Loucy (cell line): ENCODE data around the gene CWC22.

Source experiments
- H2AFZ ChIP-seq: fragments of 200-600 bp; sonication (generic); 2 replicates; pipeline ENCODE4 v1.6.0; 2016; ENCODE audit warnings: antibody characterized with exemption, mild to moderate bottlenecking, low read length, moderate library complexity
- H3F3A ChIP-seq: fragments of 200-600 bp; 2 replicates; pipeline ENCODE4 v1.6.0; 2016; ENCODE audit warnings: antibody characterized with exemption, low read depth, mild to moderate bottlenecking
- H3K27me3 ChIP-seq: fragments of 200-600 bp; sonication (generic); 2 replicates; pipeline ENCODE4 v1.6.1; 2014; ENCODE audit warnings: low read length, mild to moderate bottlenecking; ENCODE audit not compliant: insufficient read depth, poor library complexity, severe bottlenecking
- H3K36me3 ChIP-seq: fragments of 200-600 bp; sonication (generic); 2 replicates; pipeline ENCODE4 v1.6.1; 2016; ENCODE audit warnings: low read length; ENCODE audit not compliant: insufficient read depth
- H3K4me1 ChIP-seq: fragments of 200-600 bp; sonication (generic); 2 replicates; pipeline ENCODE4 v1.5.1; 2014; ENCODE audit warnings: low read length, mild to moderate bottlenecking; ENCODE audit not compliant: insufficient read depth, poor library complexity, severe bottlenecking
- H3K4me2 ChIP-seq: fragments of 200-600 bp; sonication (generic); 2 replicates; pipeline ENCODE4 v1.6.0; 2014; ENCODE audit warnings: antibody characterized with exemption, low read length, low read depth, mild to moderate bottlenecking; ENCODE audit not compliant: poor library complexity, severe bottlenecking
- H3K4me3 ChIP-seq: fragments of 200-600 bp; sonication (generic); 2 replicates; pipeline ENCODE4 v1.5.1; 2014; ENCODE audit warnings: low read length, mild to moderate bottlenecking, mixed read lengths; ENCODE audit not compliant: poor library complexity, severe bottlenecking
- H3K79me2 ChIP-seq: fragments of 200-600 bp; sonication (generic); 2 replicates; pipeline ENCODE4 v1.6.1; 2014; ENCODE audit warnings: low read length; ENCODE audit not compliant: insufficient read depth
- H3K9ac ChIP-seq: fragments of 200-600 bp; sonication (generic); 2 replicates; pipeline ENCODE4 v1.6.0; 2014; ENCODE audit warnings: mild to moderate bottlenecking, low read depth, low read length, moderate library complexity; ENCODE audit not compliant: poor library complexity, severe bottlenecking
- H3K9me2 ChIP-seq: fragments of 200-600 bp; sonication (generic); replicated peaks from 2 replicates; pipeline ENCODE4 v1.6.1; 2016; ENCODE audit warnings: low read depth, low read length, mixed read lengths
- H3K9me3 ChIP-seq: fragments of 200-600 bp; sonication (generic); 2 replicates; pipeline ENCODE4 v1.6.1; 2014; ENCODE audit warnings: mild to moderate bottlenecking, antibody characterized with exemption, low read length, low read depth; ENCODE audit not compliant: insufficient read depth
- H4K20me1 ChIP-seq: fragments of 200-600 bp; sonication (generic); 2 replicates; pipeline ENCODE4 v1.6.0; 2014; ENCODE audit warnings: antibody characterized with exemption, low read length, mild to moderate bottlenecking; ENCODE audit not compliant: insufficient read depth, poor library complexity, severe bottlenecking
- CTCF ChIP-seq: fragments of 200-600 bp; sonication (generic); conservative IDR thresholded peaks from 2 replicates; pipeline ENCODE4 v1.5.1; 2014; ENCODE audit warnings: mild to moderate bottlenecking, antibody characterized with exemption, low read length
- EZH2phosphoT487 ChIP-seq: fragments of 200-600 bp; IDR thresholded peaks from 2 replicates; pipeline ENCODE4 v1.6.1; 2018; ENCODE audit warnings: antibody characterized with exemption, mild to moderate bottlenecking, moderate library complexity, borderline replicate concordance

Gene CWC22

DNA sequence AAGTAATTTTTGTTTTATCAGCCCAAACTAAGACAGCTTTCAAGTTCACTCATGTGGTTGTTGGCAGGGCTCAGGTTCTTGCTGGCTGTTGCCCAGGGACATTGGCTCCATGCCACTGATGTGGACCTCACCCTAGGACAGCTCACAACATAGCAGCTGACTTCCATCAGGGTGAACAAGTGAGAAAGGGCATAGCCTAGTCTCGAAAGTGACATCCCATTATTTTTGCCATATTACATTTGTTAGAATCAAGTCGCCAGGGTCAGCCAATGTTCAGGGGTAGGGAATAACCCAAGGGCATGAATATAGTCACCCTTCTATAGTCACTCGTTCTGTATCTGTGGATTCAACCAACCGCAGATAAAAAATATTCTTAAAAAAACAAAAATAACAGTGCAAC, 10.7 kb upstream of the CWC22 start:
- no peak overlapping the region for H3K4me2 ChIP-seq
- no peak overlapping the region for H3K4me3 ChIP-seq
- H3K36me3 ChIP-seq: no peaks in the 10 kb centered on the region
- H3K9me2 ChIP-seq: no peaks in the 10 kb centered on the region
- TF ChIP-seq CTCF (no peak), EZH2phosphoT487 (no peak)
- H3K27me3 ChIP-seq: no peaks in the 10 kb centered on the region
- H3K79me2 ChIP-seq: no peaks in the 10 kb centered on the region
- H3K9ac ChIP-seq: no peak overlapping the region
- H4K20me1 ChIP-seq: no peaks in the 10 kb centered on the region
- H3K9me3 ChIP-seq: no peaks in the 10 kb centered on the region
- no peak overlapping the region for H2AFZ ChIP-seq
- no peaks in the 10 kb centered on the region for H3F3A ChIP-seq
- no peaks in the 10 kb centered on the region for H3K4me1 ChIP-seq

GRCh38 chr2:180016937-180017336, 9.8 kb upstream of the CWC22 start:
- no peak overlapping the region for H3K9ac ChIP-seq
- no peaks in the 10 kb centered on the region for H3F3A ChIP-seq
- H3K4me1 ChIP-seq: no peaks in the 10 kb centered on the region
- H3K36me3 ChIP-seq: no peaks in the 10 kb centered on the region
- no peaks in the 10 kb centered on the region for H4K20me1 ChIP-seq
- no peaks in the 10 kb centered on the region for H3K27me3 ChIP-seq
- H2AFZ ChIP-seq: no peak overlapping the region
- H3K4me3 ChIP-seq: no peak overlapping the region
- no peaks in the 10 kb centered on the region for H3K79me2 ChIP-seq
- H3K9me3 ChIP-seq: no peaks in the 10 kb centered on the region
- no peak overlapping the region for H3K4me2 ChIP-seq
- no peaks in the 10 kb centered on the region for H3K9me2 ChIP-seq
- no peak for TF ChIP-seq CTCF
- no peak for TF ChIP-seq EZH2phosphoT487

- Histone ChIP-seq H3K27me3 (no peaks in the 10 kb centered on the region), H3K9ac (no peak overlapping the region), H3K4me3 (no peak overlapping the region), H3K9me2 (no peaks in the 10 kb centered on the region), H2AFZ (no peak overlapping the region), H3K79me2 (no peaks in the 10 kb centered on the region), H4K20me1 (no peaks in the 10 kb centered on the region), H3F3A (no peaks in the 10 kb centered on the region), H3K4me2 (no peak overlapping the region), H3K9me3 (no peaks in the 10 kb centered on the region), H3K4me1 (peaks cover 4% of the 10 kb centered on the region), H3K36me3 (no peaks in the 10 kb centered on the region)
- TF ChIP-seq CTCF (no peak), EZH2phosphoT487 (no peak)
These were observed 9.0 kb upstream of the CWC22 start for GRCh38 chr2:180015951-180016709.
